DND-41 (cell line): ENCODE measurements around the gene ALDOC.

Experiments used
- ATAC-seq: fragments of 200-7000 bp; cut with Tn5 transposase; 3 replicates; pipeline ENCODE4 v1.9.1; 2021; ENCODE audit warnings: low read depth; ENCODE audit not compliant: insufficient read depth
- DNase-seq: peaks from one replicate; pipeline ENCODE4 v3.0.0-alpha.2; 2020
- H2AFZ ChIP-seq: 2 replicates; pipeline ENCODE4 v1.6.0; 2012; ENCODE audit warnings: low read depth, low read length
- H3K27ac ChIP-seq: 2 replicates; pipeline ENCODE4 v1.5.1; 2012; ENCODE audit warnings: low read length, inconsistent platforms
- H3K27me3 ChIP-seq: fragments of 200-600 bp; sonication (generic); 2 replicates; pipeline ENCODE4 v1.6.0; 2012; ENCODE audit warnings: low read length, mild to moderate bottlenecking, inconsistent platforms; ENCODE audit not compliant: insufficient read depth, poor library complexity
- H3K36me3 ChIP-seq: 2 replicates; pipeline ENCODE4 v1.5.1; 2012; ENCODE audit warnings: low read length, inconsistent platforms; ENCODE audit not compliant: insufficient read depth
- H3K4me1 ChIP-seq: 2 replicates; pipeline ENCODE4 v1.5.1; 2012; ENCODE audit warnings: mild to moderate bottlenecking, low read length; ENCODE audit not compliant: insufficient read depth
- H3K4me2 ChIP-seq: 2 replicates; pipeline ENCODE4 v1.6.0; 2012; ENCODE audit warnings: mild to moderate bottlenecking, moderate library complexity, low read length, inconsistent platforms; ENCODE audit not compliant: insufficient read depth
- H3K4me3 ChIP-seq, 2 experiments: fragments of 200-600 bp in 1 of 2; shearing (Covaris generic) in 1 of 2; 2 replicates each; pipeline ENCODE4 v1.5.1; 2012 to 2016; ENCODE audit warnings: inconsistent platforms in 2 of 2, low read length in 2 of 2, mild to moderate bottlenecking in 2 of 2, low read depth in 1 of 2, moderate library complexity in 1 of 2
- H3K79me2 ChIP-seq: 2 replicates; pipeline ENCODE4 v1.6.0; 2012; ENCODE audit warnings: low read length, inconsistent platforms; ENCODE audit not compliant: insufficient read depth
- H3K9ac ChIP-seq: 2 replicates; pipeline ENCODE4 v1.6.0; 2012; ENCODE audit warnings: low read depth, mild to moderate bottlenecking, inconsistent platforms, low read length, moderate library complexity
- H3K9me3 ChIP-seq: 2 replicates; pipeline ENCODE4 v1.5.1; 2012; ENCODE audit warnings: low read length, moderate library complexity, mild to moderate bottlenecking, inconsistent platforms; ENCODE audit not compliant: insufficient read depth, severe bottlenecking
- H4K20me1 ChIP-seq: 2 replicates; pipeline ENCODE4 v1.6.0; 2012; ENCODE audit warnings: low read length; ENCODE audit not compliant: insufficient read depth
- EZH2 ChIP-seq: IDR thresholded peaks from 3 replicates; pipeline ENCODE4 v1.6.1; 2012; ENCODE audit warnings: borderline replicate concordance, low read depth, mild to moderate bottlenecking, moderate library complexity, low read length, inconsistent platforms; ENCODE audit not compliant: severe bottlenecking
- TF ChIP-seq, protein P1 (sequence below): IDR thresholded peaks from 2 replicates; pipeline ENCODE4 v1.5.1; 2012; ENCODE audit warnings: borderline replicate concordance, low read length, moderate library complexity, mild to moderate bottlenecking; ENCODE audit not compliant: poor library complexity, severe bottlenecking; ENCODE audit errors: extremely low read depth

The ALDOC gene

DNA sequence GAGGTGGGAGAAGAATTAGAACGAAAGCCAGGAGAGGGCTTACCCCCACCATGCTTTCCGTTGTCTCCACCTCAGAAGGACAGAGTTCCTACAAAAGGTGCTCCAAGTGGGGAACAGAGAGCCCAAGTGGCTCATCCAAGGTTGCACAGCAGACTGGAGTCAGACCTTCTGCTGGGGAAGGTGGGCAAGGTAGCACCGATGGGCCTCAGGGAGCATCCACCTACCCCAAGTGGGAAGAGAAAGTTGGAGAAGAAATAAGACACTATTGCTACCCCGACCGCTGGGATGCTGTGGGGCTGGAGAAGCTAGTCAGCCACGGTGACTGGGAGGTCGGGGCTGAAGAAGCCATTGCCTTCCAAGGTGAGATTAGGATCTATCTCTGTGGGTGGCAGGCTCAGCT lies 45.8 kb downstream of the ALDOC start:
- H3K36me3 ChIP-seq, result no peaks in the 10 kb centered on the region

DNA sequence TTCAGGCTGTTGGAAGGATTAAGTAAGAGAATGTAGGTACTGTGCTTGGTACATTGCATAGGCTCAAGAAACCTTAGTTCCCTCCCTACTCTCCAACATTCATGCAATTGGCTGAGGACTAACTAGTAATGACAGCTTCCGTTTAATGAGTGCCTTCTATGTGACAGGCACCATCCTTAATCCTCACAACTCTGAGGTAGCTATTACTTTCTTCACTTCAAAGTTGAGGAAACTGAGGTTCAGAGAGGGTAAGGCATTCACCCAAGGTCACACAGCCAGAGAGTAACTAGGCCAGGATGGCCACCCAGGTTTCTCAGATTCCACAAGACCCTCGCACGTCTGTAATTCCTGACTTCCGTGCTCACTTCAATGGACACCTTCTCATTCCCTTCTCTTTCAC lies 46.4 kb downstream of the ALDOC start:
- Histone ChIP-seq H3K9me3 (no peaks in the 10 kb centered on the region), H3K4me3 (no peak overlapping the region), H2AFZ (no peak overlapping the region), H3K27me3 (peaks cover 10% of the 10 kb centered on the region), H3K4me2 (no peak overlapping the region), H3K27ac (no peak overlapping the region), H3K36me3 (no peaks in the 10 kb centered on the region), H3K9ac (no peak overlapping the region), H4K20me1 (no peaks in the 10 kb centered on the region; the same call in 1 of the 2 replicates), H3K4me1 (no peaks in the 10 kb centered on the region), H3K79me2 (no peaks in the 10 kb centered on the region)
- ATAC-seq, result no peak
- TF ChIP-seq, protein P1, sequence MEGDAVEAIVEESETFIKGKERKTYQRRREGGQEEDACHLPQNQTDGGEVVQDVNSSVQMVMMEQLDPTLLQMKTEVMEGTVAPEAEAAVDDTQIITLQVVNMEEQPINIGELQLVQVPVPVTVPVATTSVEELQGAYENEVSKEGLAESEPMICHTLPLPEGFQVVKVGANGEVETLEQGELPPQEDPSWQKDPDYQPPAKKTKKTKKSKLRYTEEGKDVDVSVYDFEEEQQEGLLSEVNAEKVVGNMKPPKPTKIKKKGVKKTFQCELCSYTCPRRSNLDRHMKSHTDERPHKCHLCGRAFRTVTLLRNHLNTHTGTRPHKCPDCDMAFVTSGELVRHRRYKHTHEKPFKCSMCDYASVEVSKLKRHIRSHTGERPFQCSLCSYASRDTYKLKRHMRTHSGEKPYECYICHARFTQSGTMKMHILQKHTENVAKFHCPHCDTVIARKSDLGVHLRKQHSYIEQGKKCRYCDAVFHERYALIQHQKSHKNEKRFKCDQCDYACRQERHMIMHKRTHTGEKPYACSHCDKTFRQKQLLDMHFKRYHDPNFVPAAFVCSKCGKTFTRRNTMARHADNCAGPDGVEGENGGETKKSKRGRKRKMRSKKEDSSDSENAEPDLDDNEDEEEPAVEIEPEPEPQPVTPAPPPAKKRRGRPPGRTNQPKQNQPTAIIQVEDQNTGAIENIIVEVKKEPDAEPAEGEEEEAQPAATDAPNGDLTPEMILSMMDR, result no peak
- no peak for TF ChIP-seq EZH2
- DNase-seq, result no peak

More for the DNA sequence above, 45.8 kb downstream of the ALDOC start:
- H3K4me1 ChIP-seq, result no peaks in the 10 kb centered on the region
- TF ChIP-seq, protein P1, result no peak
- no peak for TF ChIP-seq EZH2
- no peaks in the 10 kb centered on the region for H3K79me2 ChIP-seq
- H3K27ac ChIP-seq, result no peak overlapping the region
- H4K20me1 ChIP-seq, result no peaks in the 10 kb centered on the region; the same call in 1 of the 2 replicates
- H2AFZ ChIP-seq, result no peak overlapping the region
- no peak for DNase-seq
- no peak overlapping the region for H3K4me3 ChIP-seq
- H3K9ac ChIP-seq, result no peak overlapping the region
- H3K4me2 ChIP-seq, result no peak overlapping the region
- ATAC-seq, result no peak
- H3K9me3 ChIP-seq, result no peaks in the 10 kb centered on the region
- H3K27me3 ChIP-seq, result peaks cover 10% of the 10 kb centered on the region

DNA sequence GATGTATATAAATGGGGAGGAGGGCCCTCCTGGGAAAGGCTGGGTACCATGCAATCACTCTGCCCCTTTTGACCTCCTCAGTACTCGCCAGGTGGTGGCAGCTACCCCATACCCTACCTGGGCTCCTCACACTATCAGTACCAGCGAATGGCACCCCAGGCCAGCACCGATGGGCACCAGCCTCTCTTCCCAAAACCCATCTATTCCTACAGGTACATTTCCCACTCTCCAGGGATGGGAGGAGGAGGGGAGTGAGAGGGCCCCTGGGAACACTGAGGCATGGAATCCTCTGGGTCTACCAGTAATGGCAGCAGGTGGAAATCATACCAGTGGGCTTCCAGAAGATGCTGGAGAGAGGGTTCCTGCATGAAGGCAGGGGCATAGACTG lies 47.7 kb downstream of the ALDOC start:
- Histone ChIP-seq H3K4me2 (no peak overlapping the region), H3K9me3 (no peaks in the 10 kb centered on the region), H4K20me1 (no peaks in the 10 kb centered on the region; the same call in 1 of the 2 replicates), H3K27ac (no peak overlapping the region), H3K9ac (no peak overlapping the region), H3K27me3 (peaks cover 10% of the 10 kb centered on the region), H3K4me1 (no peaks in the 10 kb centered on the region), H2AFZ (no peak overlapping the region), H3K79me2 (no peaks in the 10 kb centered on the region), H3K36me3 (no peaks in the 10 kb centered on the region), H3K4me3 (no peak overlapping the region)
- DNase-seq, result no peak
- TF ChIP-seq EZH2, result no peak
- TF ChIP-seq, protein P1, result no peak
- ATAC-seq, result no peak
